ENCODE data around the gene ATL2.
"Not testable (repeated sequence)": the region's sequence is repeated elsewhere in the genome, so short reads cannot be mapped to it uniquely, and the experiment has no call there.

Gene ATL2

GRCh38 chr2:38263293-38263692 is 113.8 kb downstream of the ATL2 start:
- H3K27ac ChIP-seq: no peak overlapping the region
- TF ChIP-seq CTCF (IDR thresholded peaks at IDR 0.05) (no peak), ZFX (IDR thresholded peaks at IDR 0.05; ENCODE audit: borderline replicate concordance) (no peak)

GRCh38 chr2:38262069-38262871 is 114.8 kb downstream of the ATL2 start:
- no peak overlapping the region for H3K27ac ChIP-seq
- no peak for TF ChIP-seq CTCF (IDR thresholded peaks at IDR 0.05)
- no peak for TF ChIP-seq ZFX (IDR thresholded peaks at IDR 0.05; ENCODE audit: borderline replicate concordance)

GRCh38 chr2:38261569-38262068 is 115.5 kb downstream of the ATL2 start:
- TF ChIP-seq ZFX (IDR thresholded peaks at IDR 0.05; ENCODE audit: borderline replicate concordance) (no peak), CTCF (IDR thresholded peaks at IDR 0.05) (no peak)
- no peak overlapping the region for H3K27ac ChIP-seq

- H3K27ac ChIP-seq: no peak overlapping the region
- TF ChIP-seq CTCF (IDR thresholded peaks at IDR 0.05): no peak
These were observed 116.1 kb downstream of the ATL2 start for GRCh38 chr2:38260972-38261371.

GRCh38 chr2:38260469-38260868 is 116.6 kb downstream of the ATL2 start:
- no peak for TF ChIP-seq ZFX (IDR thresholded peaks at IDR 0.05; ENCODE audit: borderline replicate concordance)
- no peak for TF ChIP-seq CTCF (IDR thresholded peaks at IDR 0.05)
- no peak overlapping the region for H3K27ac ChIP-seq

GRCh38 chr2:38259311-38259710 is 117.8 kb downstream of the ATL2 start:
- H3K27ac ChIP-seq: no peak overlapping the region
- no peak for TF ChIP-seq ZFX (IDR thresholded peaks at IDR 0.05; ENCODE audit: borderline replicate concordance)
- no peak for TF ChIP-seq CTCF (IDR thresholded peaks at IDR 0.05)

GRCh38 chr2:38257680-38258079 is 119.4 kb downstream of the ATL2 start:
- H3K27ac ChIP-seq: not testable (repeated sequence)

GRCh38 chr2:38256610-38257009 is 120.5 kb downstream of the ATL2 start:
- TF ChIP-seq CTCF (IDR thresholded peaks at IDR 0.05) (no peak), ZFX (IDR thresholded peaks at IDR 0.05; ENCODE audit: borderline replicate concordance) (no peak)

More at GRCh38 chr2:38256610-38257009, 120.5 kb downstream of the ATL2 start:
- H3K27ac ChIP-seq: no peak overlapping the region
